Natural killer cell (primary cell): ENCODE measurements around the gene SPRY4. TPM values are rescaled to one million over a fixed set of nuclear protein-coding genes. Genes with fewer than 3 reads are reported as not detected.

Experiments used
- ATAC-seq, 3 donors: fragments of 150-1000 bp in 2 of 3; fragments of 200-7000 bp in 1 of 3; cut with Tn5 transposase; 1 replicate in 1 of 3; 2 replicates in 2 of 3; pipeline ENCODE4 v1.10.0; 2021; ENCODE audit warnings: mild to moderate bottlenecking in 2 of 3, moderate library complexity in 2 of 3
- DNase-seq, 2 donors: peaks; one replicate each; pipeline versions ENCODE4 v3.0.0 to v3.0.0-alpha.2; 2013 to 2021; ENCODE audit warnings: mixed read lengths in 1 of 2
- H3K27ac ChIP-seq: one replicate; pipeline ENCODE4 v1.5.1; 2013; ENCODE audit warnings: mild to moderate bottlenecking, low read length
- H3K27me3 ChIP-seq: one replicate; pipeline ENCODE4 v1.6.1; 2013; ENCODE audit warnings: low read length; ENCODE audit not compliant: control insufficient read depth, insufficient read depth
- H3K36me3 ChIP-seq: one replicate; pipeline ENCODE4 v1.6.1; 2013; ENCODE audit warnings: low read length; ENCODE audit not compliant: control insufficient read depth, insufficient read depth
- H3K4me1 ChIP-seq: one replicate; pipeline ENCODE4 v1.6.1; 2013; ENCODE audit warnings: low read length; ENCODE audit not compliant: control insufficient read depth, insufficient read depth
- H3K4me3 ChIP-seq: one replicate; pipeline ENCODE4 v1.5.1; 2013; ENCODE audit warnings: low read length
- H3K9me3 ChIP-seq: one replicate; pipeline ENCODE4 v1.6.1; 2013; ENCODE audit warnings: low read length; ENCODE audit not compliant: control insufficient read depth, insufficient read depth
- H3K27ac Mint-ChIP-seq, 2 donors: one replicate each; pipeline ENCODE4 v1.8.0; 2022; ENCODE audit warnings: mild to moderate bottlenecking in 2 of 2, mixed read lengths in 2 of 2, moderate library complexity in 1 of 2
- H3K27me3 Mint-ChIP-seq, 2 donors: one replicate each; pipeline ENCODE4 v1.8.0; 2022; ENCODE audit warnings: low read depth in 2 of 2, mixed read lengths in 2 of 2
- H3K36me3 Mint-ChIP-seq: one replicate; pipeline ENCODE4 v1.8.0; 2022; ENCODE audit warnings: mixed read lengths
- H3K4me1 Mint-ChIP-seq, 2 donors: one replicate each; pipeline ENCODE4 v1.8.0; 2022; ENCODE audit warnings: mixed read lengths in 2 of 2
- H3K4me3 Mint-ChIP-seq: one replicate; pipeline ENCODE4 v1.8.0; 2022; ENCODE audit warnings: mild to moderate bottlenecking, moderate library complexity, mixed read lengths
- H3K9me3 Mint-ChIP-seq, 2 donors: one replicate each; pipeline ENCODE4 v1.8.0; 2022; ENCODE audit warnings: mixed read lengths in 2 of 2
- WGBS: methylation state at CpG from one replicate; pipeline ENCODE4 v1.1.7; 2013; ENCODE audit warnings: missing lambda C conversion rate; ENCODE audit not compliant: insufficient coverage; 5-methylcytosine and 5-hydroxymethylcytosine counted together
- intact Hi-C: fragments of 100-400 bp; cut with micrococcal nuclease; formaldehyde crosslinking; loops from one replicate; pipeline ENCODE4 v1.14.2; 2022
- total RNA-seq, 4 donors: library from RNA; stranded (reverse); fragments of 120-200 nt in 1 of 4; gene quantifications; one replicate each; pipeline versions ENCODE4 v1.2.3 to v1.2.4, GENCODE V29; 2013 to 2022
- TF ChIP-seq, protein P1 (sequence below): fragments of 200-600 bp; IDR thresholded peaks from one replicate; pipeline ENCODE4 v1.8.0; 2022; ENCODE audit warnings: antibody characterized with exemption

SPRY4 gene
- total RNA-seq, 3 donors from 2014 or later (not counting 1 experiment from before 2014, with no cell fraction given) = 0.20 to 1.3 (median 0.40) TPM

DNA sequence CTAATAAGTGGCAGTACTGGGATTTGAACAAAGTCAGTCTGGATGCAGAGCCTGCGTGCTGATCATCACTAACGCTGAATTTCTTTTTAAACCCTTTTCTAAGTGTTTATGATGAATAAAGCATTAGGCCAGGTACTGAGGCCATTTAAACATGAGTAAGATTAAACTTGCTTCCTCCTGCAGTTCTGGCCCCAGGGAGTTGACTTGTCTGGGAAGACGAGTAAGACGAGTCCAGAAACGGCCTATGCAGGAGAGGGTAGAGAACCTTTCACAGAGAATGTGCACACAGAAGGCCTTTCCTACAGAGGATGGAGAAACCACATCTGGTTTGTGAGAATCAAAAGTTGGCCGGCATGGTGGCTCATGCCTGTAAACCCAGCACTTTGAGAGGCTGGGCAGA, 42.9 kb downstream of the SPRY4 start:
- TF ChIP-seq, protein P1, sequence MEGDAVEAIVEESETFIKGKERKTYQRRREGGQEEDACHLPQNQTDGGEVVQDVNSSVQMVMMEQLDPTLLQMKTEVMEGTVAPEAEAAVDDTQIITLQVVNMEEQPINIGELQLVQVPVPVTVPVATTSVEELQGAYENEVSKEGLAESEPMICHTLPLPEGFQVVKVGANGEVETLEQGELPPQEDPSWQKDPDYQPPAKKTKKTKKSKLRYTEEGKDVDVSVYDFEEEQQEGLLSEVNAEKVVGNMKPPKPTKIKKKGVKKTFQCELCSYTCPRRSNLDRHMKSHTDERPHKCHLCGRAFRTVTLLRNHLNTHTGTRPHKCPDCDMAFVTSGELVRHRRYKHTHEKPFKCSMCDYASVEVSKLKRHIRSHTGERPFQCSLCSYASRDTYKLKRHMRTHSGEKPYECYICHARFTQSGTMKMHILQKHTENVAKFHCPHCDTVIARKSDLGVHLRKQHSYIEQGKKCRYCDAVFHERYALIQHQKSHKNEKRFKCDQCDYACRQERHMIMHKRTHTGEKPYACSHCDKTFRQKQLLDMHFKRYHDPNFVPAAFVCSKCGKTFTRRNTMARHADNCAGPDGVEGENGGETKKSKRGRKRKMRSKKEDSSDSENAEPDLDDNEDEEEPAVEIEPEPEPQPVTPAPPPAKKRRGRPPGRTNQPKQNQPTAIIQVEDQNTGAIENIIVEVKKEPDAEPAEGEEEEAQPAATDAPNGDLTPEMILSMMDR = no peak
- H3K36me3 ChIP-seq = no peaks in the 10 kb centered on the region
- no peak overlapping the region for H3K27ac ChIP-seq
- Mint-ChIP-seq H3K4me3 (no peak overlapping the region), H3K27me3 (no peaks in the 10 kb centered on the region), H3K36me3 (no peaks in the 10 kb centered on the region), H3K27ac (no peak overlapping the region), H3K9me3 (no peaks in the 10 kb centered on the region), H3K4me1 (peaks cover 0 to 4% of the 10 kb centered on the region in 2 donors)
- no peaks in the 10 kb centered on the region for H3K4me1 ChIP-seq
- ATAC-seq (no peak), DNase-seq (no peak)
- H3K4me3 ChIP-seq = no peak overlapping the region
- intact Hi-C loops = no loop called here
- no peaks in the 10 kb centered on the region for H3K27me3 ChIP-seq
- H3K9me3 ChIP-seq = no peaks in the 10 kb centered on the region
- 95% methylated on average over 6 of the region's 6 CpGs for WGBS

DNA sequence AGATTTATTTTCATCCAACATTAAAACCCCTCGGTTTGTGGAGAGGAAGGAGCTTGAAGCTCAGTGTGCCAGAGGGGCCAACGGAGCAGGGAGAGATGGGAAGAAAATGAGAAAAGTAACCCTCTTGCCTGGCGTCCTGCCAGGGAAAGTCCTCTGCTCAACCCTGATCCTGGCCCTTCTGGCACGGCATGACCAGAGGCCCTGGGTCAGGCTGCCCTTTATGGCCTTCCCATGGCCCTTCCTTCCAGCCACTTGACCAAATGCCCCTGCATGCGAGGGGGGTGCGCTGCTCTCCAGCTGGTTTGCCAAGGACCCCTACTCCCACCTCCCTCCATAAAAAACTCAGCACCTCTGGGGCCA, 43.8 kb downstream of the SPRY4 start:
- TF ChIP-seq, protein P1 = no peak
- no peak overlapping the region for H3K4me3 ChIP-seq
- Mint-ChIP-seq H3K36me3 (no peaks in the 10 kb centered on the region), H3K4me3 (no peak overlapping the region), H3K27me3 (no peaks in the 10 kb centered on the region), H3K27ac (no peak overlapping the region), H3K4me1 (peaks cover 0 to 4% of the 10 kb centered on the region in 2 donors), H3K9me3 (no peaks in the 10 kb centered on the region)
- no peaks in the 10 kb centered on the region for H3K36me3 ChIP-seq
- ATAC-seq (no peak), DNase-seq (no peak)
- H3K27me3 ChIP-seq = no peaks in the 10 kb centered on the region
- H3K9me3 ChIP-seq = no peaks in the 10 kb centered on the region
- H3K27ac ChIP-seq = no peak overlapping the region
- WGBS = 92% methylated on average over 5 of the region's 6 CpGs
- no peaks in the 10 kb centered on the region for H3K4me1 ChIP-seq
- intact Hi-C loops = no loop called here

DNA sequence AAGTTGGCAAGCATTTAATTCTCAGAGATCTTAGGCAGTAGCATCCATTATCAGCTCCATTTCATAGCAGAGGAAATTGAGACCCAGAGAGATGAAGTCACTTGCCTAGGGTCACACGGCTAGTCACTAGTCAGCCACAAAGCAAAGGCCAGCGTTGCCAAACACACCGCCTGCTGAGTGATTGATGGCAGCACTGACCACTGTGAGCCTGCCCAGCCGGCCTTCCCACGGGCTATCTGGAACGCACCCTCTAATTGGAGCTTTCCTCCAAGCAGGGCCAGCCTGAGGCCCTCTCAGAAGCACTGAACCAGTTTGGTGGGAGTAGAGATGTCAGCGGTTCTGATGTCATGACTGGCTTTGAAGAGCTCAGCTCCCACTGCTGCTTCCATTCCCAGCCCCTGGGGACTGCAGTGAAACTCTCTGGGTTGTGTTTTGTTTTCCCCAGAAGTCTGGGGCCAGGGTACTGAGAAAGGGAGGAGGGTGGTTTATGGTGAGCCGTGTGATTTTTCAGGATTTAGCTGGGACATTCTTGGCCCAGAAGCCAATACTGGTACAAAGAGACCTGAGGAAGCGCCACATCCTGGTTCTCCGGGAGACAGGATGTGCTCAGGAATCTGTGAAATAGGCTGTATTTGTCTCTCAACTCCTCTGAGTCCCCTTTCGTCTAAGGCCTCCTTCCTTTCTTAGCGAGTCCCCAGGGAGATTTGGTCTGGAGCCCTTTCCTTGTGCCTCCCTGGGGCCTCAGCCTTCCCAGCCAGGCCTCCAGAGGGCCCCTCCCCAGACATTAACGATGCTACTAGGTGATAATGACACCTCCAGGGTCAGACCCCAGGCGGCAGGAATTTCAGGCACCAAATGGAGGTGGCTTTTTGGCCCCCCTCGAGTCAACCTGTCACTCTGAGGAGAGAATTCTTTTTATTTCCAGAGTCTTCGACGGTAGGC, 44.5 kb downstream of the SPRY4 start:
- Histone ChIP-seq H3K4me1 (no peaks in the 10 kb centered on the region), H3K27me3 (no peaks in the 10 kb centered on the region), H3K27ac (no peak overlapping the region), H3K4me3 (no peak overlapping the region), H3K9me3 (no peaks in the 10 kb centered on the region), H3K36me3 (no peaks in the 10 kb centered on the region)
- WGBS = 86% methylated on average over 15 of the region's 17 CpGs
- Mint-ChIP-seq H3K27ac (no peak overlapping the region), H3K4me3 (no peak overlapping the region), H3K4me1 (peaks cover 0 to 4% of the 10 kb centered on the region in 2 donors), H3K36me3 (no peaks in the 10 kb centered on the region), H3K27me3 (no peaks in the 10 kb centered on the region), H3K9me3 (no peaks in the 10 kb centered on the region)
- TF ChIP-seq, protein P1 = no peak
- ATAC-seq = no peak
- intact Hi-C loops = no loop called here
- no peak for DNase-seq
